ENCODE results near the gene LILRA1.
"Not testable (repeated sequence)": the region's sequence is repeated elsewhere in the genome, so short reads cannot be mapped to it uniquely, and the experiment has no call there.

DNA sequence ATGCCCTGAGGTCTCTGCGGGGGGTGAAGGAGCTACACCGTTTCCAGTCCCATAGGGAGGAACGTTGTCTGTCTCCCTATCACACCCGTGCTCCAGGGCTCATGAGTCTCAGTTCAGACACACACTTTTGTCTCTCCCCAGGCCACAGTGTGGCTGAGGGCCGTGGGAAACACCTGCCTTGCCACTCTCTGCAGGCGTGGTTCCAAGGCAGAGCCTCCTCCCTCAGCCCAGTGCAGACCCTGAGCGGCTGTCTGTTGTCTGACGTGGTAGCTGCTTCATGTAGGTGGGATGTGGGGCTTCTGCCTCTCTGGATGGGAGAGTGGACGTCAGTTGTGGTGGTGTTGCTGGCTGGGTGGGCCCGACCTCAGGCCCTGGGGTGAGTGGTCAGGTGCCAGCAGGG lies 30.8 kb downstream of the LILRA1 start:
- TF ChIP-seq, protein P1, sequence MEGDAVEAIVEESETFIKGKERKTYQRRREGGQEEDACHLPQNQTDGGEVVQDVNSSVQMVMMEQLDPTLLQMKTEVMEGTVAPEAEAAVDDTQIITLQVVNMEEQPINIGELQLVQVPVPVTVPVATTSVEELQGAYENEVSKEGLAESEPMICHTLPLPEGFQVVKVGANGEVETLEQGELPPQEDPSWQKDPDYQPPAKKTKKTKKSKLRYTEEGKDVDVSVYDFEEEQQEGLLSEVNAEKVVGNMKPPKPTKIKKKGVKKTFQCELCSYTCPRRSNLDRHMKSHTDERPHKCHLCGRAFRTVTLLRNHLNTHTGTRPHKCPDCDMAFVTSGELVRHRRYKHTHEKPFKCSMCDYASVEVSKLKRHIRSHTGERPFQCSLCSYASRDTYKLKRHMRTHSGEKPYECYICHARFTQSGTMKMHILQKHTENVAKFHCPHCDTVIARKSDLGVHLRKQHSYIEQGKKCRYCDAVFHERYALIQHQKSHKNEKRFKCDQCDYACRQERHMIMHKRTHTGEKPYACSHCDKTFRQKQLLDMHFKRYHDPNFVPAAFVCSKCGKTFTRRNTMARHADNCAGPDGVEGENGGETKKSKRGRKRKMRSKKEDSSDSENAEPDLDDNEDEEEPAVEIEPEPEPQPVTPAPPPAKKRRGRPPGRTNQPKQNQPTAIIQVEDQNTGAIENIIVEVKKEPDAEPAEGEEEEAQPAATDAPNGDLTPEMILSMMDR (IDR thresholded peaks at IDR 0.05) = not testable (repeated sequence)
- not testable (repeated sequence) for TF ChIP-seq POLR2A (IDR thresholded peaks at IDR 0.05)
